B cell (primary cell): ENCODE measurements around the gene CTSH. TPM values are rescaled to one million over a fixed set of nuclear protein-coding genes. Genes with fewer than 3 reads are reported as not detected.

ENCODE experiments used
- ATAC-seq: fragments of 200-7000 bp; cut with Tn5 transposase; one replicate; pipeline ENCODE4 v1.10.0; 2021; ENCODE audit warnings: low read depth, mild to moderate bottlenecking, moderate number of reproducible peaks, moderate library complexity
- CTCF ChIA-PET: fragments of 350-600 bp; sonication (Branson Sonifier 250); formaldehyde crosslinking; loops from one replicate; lab custom pipeline; 2021; ENCODE audit warnings: antibody characterized with exemption, inconsistent platforms; lab: Charles Lee
- POLR2A ChIA-PET: fragments of 350-600 bp; sonication (Branson Sonifier 250); formaldehyde crosslinking; loops from one replicate; lab custom pipeline; 2021; ENCODE audit warnings: antibody characterized with exemption; lab: Charles Lee
- DNase-seq: peaks from one replicate; pipeline ENCODE4 v3.0.0; 2013
- H2AFZ ChIP-seq: 2 replicates; pipeline ENCODE4 v1.6.1; 2012; ENCODE audit warnings: mild to moderate bottlenecking, low read depth, low read length; ENCODE audit not compliant: insufficient read depth, poor library complexity, severe bottlenecking
- H3K27ac ChIP-seq, 2 donors: 1 replicate in 1 of 2; 2 replicates in 1 of 2; pipeline ENCODE4 v1.5.1; 2012 to 2013; ENCODE audit warnings: low read length in 2 of 2, mild to moderate bottlenecking in 2 of 2, moderate library complexity in 1 of 2
- H3K27me3 ChIP-seq, 4 experiments: fragments of 200-600 bp in 1 of 4; sonication (generic) in 1 of 4; replicated peaks in 1 of 4; 1 replicate in 2 of 4; 2 replicates in 2 of 4; pipeline versions ENCODE4 v1.6.1 to v1.7.0; 2013 to 2016; ENCODE audit warnings: low read length in 3 of 4, mild to moderate bottlenecking in 2 of 4, mixed read lengths in 1 of 4, moderate library complexity in 1 of 4; ENCODE audit not compliant: insufficient read depth in 4 of 4, control insufficient read depth in 3 of 4; ENCODE audit errors: control extremely low read depth in 1 of 4
- H3K36me3 ChIP-seq, 2 experiments: replicated peaks in 1 of 2; 1 replicate in 1 of 2; 2 replicates in 1 of 2; pipeline versions ENCODE4 v1.6.1 to v1.7.1; 2013; ENCODE audit warnings: low read length in 1 of 2; ENCODE audit not compliant: insufficient read depth in 2 of 2, control insufficient read depth in 1 of 2; ENCODE audit errors: control extremely low read depth in 1 of 2, extremely low read depth in 1 of 2
- H3K4me1 ChIP-seq, 2 donors: fragments of 200-600 bp in 1 of 2; sonication (generic) in 1 of 2; 1 replicate in 1 of 2; 2 replicates in 1 of 2; pipeline versions ENCODE4 v1.5.1 to v1.6.1; 2013 to 2017; ENCODE audit warnings: low read length in 2 of 2; ENCODE audit not compliant: control insufficient read depth in 2 of 2, insufficient read depth in 2 of 2
- H3K4me2 ChIP-seq: replicated peaks from 2 replicates; pipeline ENCODE3; 2012; ENCODE audit warnings: mild to moderate bottlenecking, low read depth, low read length; ENCODE audit not compliant: poor library complexity, severe bottlenecking
- H3K4me3 ChIP-seq, 5 experiments: fragments of 200-600 bp in 1 of 5; sonication (generic) in 1 of 5; 1 replicate in 3 of 5; 2 replicates in 2 of 5; pipeline versions ENCODE4 v1.5.1 to v1.7.0; 2011 to 2016; ENCODE audit warnings: low read length in 4 of 5, mild to moderate bottlenecking in 4 of 5, low read depth in 2 of 5, control low read depth in 1 of 5, moderate library complexity in 1 of 5; ENCODE audit not compliant: insufficient read depth in 1 of 5; ENCODE audit errors: control extremely low read depth in 1 of 5, extremely low read depth in 1 of 5
- H3K79me2 ChIP-seq: fragments of 200-600 bp; sonication (generic); one replicate; pipeline ENCODE4 v1.6.0; 2016; ENCODE audit warnings: low read length; ENCODE audit not compliant: control insufficient read depth, insufficient read depth
- H3K9ac ChIP-seq: fragments of 200-600 bp; sonication (generic); 2 replicates; pipeline ENCODE4 v1.6.1; 2017; ENCODE audit warnings: mild to moderate bottlenecking, low read length, moderate library complexity
- H3K9me3 ChIP-seq, 3 donors: one replicate each; pipeline versions ENCODE4 v1.6.1 to v1.7.1; 2013; ENCODE audit warnings: low read length in 2 of 3; ENCODE audit not compliant: control insufficient read depth in 2 of 3, insufficient read depth in 1 of 3; ENCODE audit errors: control extremely low read depth in 1 of 3
- H4K20me1 ChIP-seq: 2 replicates; pipeline ENCODE4 v1.6.0; 2012; ENCODE audit warnings: mild to moderate bottlenecking, low read length; ENCODE audit not compliant: insufficient read depth, control insufficient read depth, poor library complexity, severe bottlenecking
- H3K27ac Mint-ChIP-seq: one replicate; pipeline ENCODE4 v1.8.0; 2021; ENCODE audit warnings: mixed read lengths
- H3K27me3 Mint-ChIP-seq: one replicate; pipeline ENCODE4 v1.8.0; 2021; ENCODE audit warnings: mixed read lengths
- H3K4me1 Mint-ChIP-seq: one replicate; pipeline ENCODE4 v1.8.0; 2021; ENCODE audit warnings: mixed read lengths
- H3K4me3 Mint-ChIP-seq: one replicate; pipeline ENCODE4 v1.8.0; 2021; ENCODE audit warnings: mixed read lengths
- H3K9me3 Mint-ChIP-seq: one replicate; pipeline ENCODE4 v1.8.0; 2022; ENCODE audit warnings: mixed read lengths; ENCODE audit not compliant: insufficient read depth
- CTCF ChIP-seq: fragments of 200-600 bp; IDR thresholded peaks from one replicate; pipeline ENCODE4 v1.8.0; 2022; ENCODE audit warnings: antibody characterized with exemption, mild to moderate bottlenecking
- EZH2 ChIP-seq: IDR thresholded peaks from 2 replicates; pipeline ENCODE4 v1.6.1; 2012; ENCODE audit warnings: borderline replicate concordance, low read depth, mild to moderate bottlenecking, moderate library complexity, low read length; ENCODE audit not compliant: insufficient read depth, poor library complexity, severe bottlenecking
- WGBS: methylation state at CpG from one replicate; pipeline ENCODE4 v1.1.5; 2013; ENCODE audit warnings: missing lambda C conversion rate; ENCODE audit not compliant: insufficient coverage; 5-methylcytosine and 5-hydroxymethylcytosine counted together
- intact Hi-C: fragments of 100-400 bp; cut with micrococcal nuclease; formaldehyde crosslinking; loops from one replicate; pipeline ENCODE4 v1.10.0; 2022
- polyA plus RNA-seq: library from polyadenylated mRNA; depleted of rRNA; stranded (reverse); fragments of >200 nt; gene quantifications from 2 replicates; pipeline ENCODE4 v1.2.3, GENCODE V29; 2012
- total RNA-seq, 2 donors: library from RNA; stranded (reverse); fragments of 120-200 nt in 1 of 2; gene quantifications; 1 replicate in 1 of 2; 2 replicates in 1 of 2; pipeline versions ENCODE4 v1.2.3 to v1.2.4, GENCODE V29; 2013 to 2022

Gene CTSH
- total and polyA plus RNA-seq, 2 donors (not counting 1 experiment from before 2014, with no cell fraction given): 399 to 441 TPM

- H3K27ac Mint-ChIP-seq: peak overlapping the region; percentile 21
- CTCF ChIA-PET: interaction anchor here (1.3 to 2.9 kb wide), 4 partner anchors 18 to 256 kb away, joined by 3 to 8 read pairs (median 6); no protein-coding TSS in a partner anchor
Observed at GRCh38 chr15:78927077-78927790, 17.6 kb downstream of the CTSH start.

More at GRCh38 chr15:78927077-78927790, 17.6 kb downstream of the CTSH start:
- DNase-seq: no peak
- WGBS: 91% methylated on average over 15 of the region's 17 CpGs
- Histone ChIP-seq H3K4me3 (no peak overlapping the region), H3K79me2 (peaks cover 7% of the 10 kb centered on the region), H3K27me3 (no peaks in the 10 kb centered on the region), H3K27ac (peak overlapping the region in 1 of 2 donors; percentile 9), H3K9ac (no peak overlapping the region), H3K4me2 (no peak overlapping the region), H4K20me1 (peaks cover 16% of the 10 kb centered on the region), H3K36me3 (peaks cover 5 to 84% of the 10 kb centered on the region in 2 experiments), H2AFZ (no peak overlapping the region), H3K9me3 (no peaks in the 10 kb centered on the region), H3K4me1 (no peaks in the 10 kb centered on the region)
- TF ChIP-seq EZH2: no peak
- no peak for TF ChIP-seq CTCF
- Mint-ChIP-seq H3K27me3 (no peaks in the 10 kb centered on the region), H3K4me1 (peaks cover 6% of the 10 kb centered on the region), H3K9me3 (no peaks in the 10 kb centered on the region), H3K4me3 (no peak overlapping the region)
- intact Hi-C loops: loop anchor here (5.0 kb wide), 1 partner anchor 100 kb away; no protein-coding TSS in a partner anchor
- no peak for ATAC-seq
- POLR2A ChIA-PET: interaction anchor here (0.6 to 0.8 kb wide), 2 partner anchors 12 to 13 kb away, joined by 4 read pairs; no protein-coding TSS in a partner anchor
